ENCODE results near the gene TGFB2.

DNA sequence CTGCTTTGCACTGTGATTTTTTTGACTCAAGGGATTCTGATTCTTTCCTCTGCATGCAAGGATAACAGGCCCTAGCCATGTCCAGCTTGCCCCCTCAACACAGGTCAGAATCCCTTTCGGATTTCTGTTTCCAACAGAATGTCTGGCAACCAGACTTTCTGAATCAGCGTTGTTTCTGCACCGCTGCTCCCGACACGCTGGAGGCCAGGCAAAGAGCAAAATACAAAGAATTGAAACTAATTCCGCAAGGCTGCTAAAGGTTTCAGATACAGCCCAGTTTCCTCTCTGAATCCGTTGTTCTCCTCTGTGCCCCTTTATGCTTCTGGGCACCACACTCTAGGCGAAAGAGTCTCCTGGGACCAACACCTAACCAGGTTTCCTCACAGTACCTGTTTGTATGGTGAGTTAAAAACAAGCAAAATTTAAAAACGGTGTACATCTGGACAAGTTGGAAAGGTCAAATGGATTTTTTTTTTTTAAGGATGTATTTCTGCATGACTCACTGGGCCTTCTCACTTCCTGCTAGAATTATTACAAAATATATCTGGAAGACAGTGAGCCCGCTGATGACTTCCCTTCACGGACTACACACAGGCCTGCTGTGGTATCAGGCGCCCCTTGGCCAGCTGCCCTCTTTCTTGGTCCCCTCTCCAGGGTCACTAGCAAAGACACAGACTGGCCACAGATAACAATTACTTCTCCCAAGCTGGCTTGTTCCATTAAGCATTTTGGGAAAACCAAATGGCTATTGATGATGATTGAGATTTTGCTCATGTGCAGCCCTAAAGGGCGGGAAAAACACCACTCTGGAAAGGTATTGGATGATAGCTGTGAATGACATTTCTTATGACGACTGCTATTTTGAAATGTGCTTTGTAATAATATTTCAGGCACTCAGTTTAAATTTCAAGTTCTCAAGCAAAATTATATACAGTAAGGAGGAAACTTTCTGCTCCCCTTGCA is 118.3 kb downstream of the TGFB2 start:
- TF ChIP-seq CTCF (optimal IDR thresholded peaks at IDR 0.05 in 1 of 3, IDR thresholded peaks at IDR 0.05 in 1 of 3, conservative IDR thresholded peaks at IDR 0.05 in 1 of 3; ENCODE audit: extremely low read depth in 1 of 3, insufficient read depth in 2 of 3, low read length in 3 of 3) (no peak), EZH2 (IDR thresholded peaks at IDR 0.05; ENCODE audit: low read length) (no peak)

Measured in keratinocyte (primary cell).